HCT116 (cell line): ENCODE data around the gene TREML1.

Experiments
- ATF3 ChIP-seq: IDR thresholded peaks from 2 replicates; pipeline ENCODE4 v1.6.1; 2012
- CTCF ChIP-seq, 3 experiments: fragments of 200-600 bp in 1 of 3; sonication (generic) in 1 of 3; IDR thresholded peaks in 2 of 3; conservative IDR thresholded peaks in 1 of 3; 2 replicates each; pipeline ENCODE4 v1.5.1; 2012 to 2017; ENCODE audit warnings: low read depth in 2 of 3, low read length in 2 of 3, antibody characterized with exemption in 1 of 3, borderline replicate concordance in 1 of 3, control low read depth in 1 of 3, mild to moderate bottlenecking in 1 of 3, mixed read lengths in 1 of 3, mixed run types in 1 of 3, moderate library complexity in 1 of 3; ENCODE audit not compliant: insufficient read depth in 1 of 3
- EGR1 ChIP-seq: IDR thresholded peaks from 2 replicates; pipeline ENCODE4 v1.6.1; 2012; ENCODE audit warnings: low read depth
- EZH2 ChIP-seq: fragments of 200-600 bp; sonication (generic); IDR thresholded peaks from 2 replicates; pipeline ENCODE4 v1.6.1; 2017; ENCODE audit warnings: antibody characterized with exemption, mixed run types
- POLR2AphosphoS5 ChIP-seq: IDR thresholded peaks from 2 replicates; pipeline ENCODE4 v1.6.1; 2011; ENCODE audit warnings: mild to moderate bottlenecking, low read depth, low read length, moderate library complexity
- RAD21 ChIP-seq: IDR thresholded peaks from 2 replicates; pipeline ENCODE4 v1.6.1; 2012; ENCODE audit warnings: low read depth, mild to moderate bottlenecking
- SP1 ChIP-seq: IDR thresholded peaks from 2 replicates; pipeline ENCODE4 v1.6.1; 2012; ENCODE audit warnings: low read depth
- SRF ChIP-seq: IDR thresholded peaks from 2 replicates; pipeline ENCODE4 v1.6.1; 2012; ENCODE audit warnings: low read depth

- TF ChIP-seq SRF (no peak), CTCF (IDR thresholded peaks at IDR 0.05 in 2 of 3, conservative IDR thresholded peaks at IDR 0.05 in 1 of 3; ENCODE audit: borderline replicate concordance in 1 of 3, insufficient read depth in 1 of 3, low read depth in 2 of 3, low read length in 2 of 3) (peak; percentile 40 to 77 (median 69); a peak in 5 of 6 replicates), EZH2 (no peak), EGR1 (no peak), RAD21 (peak; percentile 28; the same call in 1 of the 2 replicates), POLR2AphosphoS5 (no peak), SP1 (no peak), ATF3 (no peak)
These were observed 37.4 kb upstream of the TREML1 start for GRCh38 chr6:41191569-41191968.
